NAMALWA (cell line): Measurements from ENCODE around the gene POLA2.
"Not testable (repeated sequence)": the region's sequence is repeated elsewhere in the genome, so short reads cannot be mapped to it uniquely, and the experiment has no call there.

Experiments
- DNase-seq: peaks from one replicate; pipeline ENCODE4 v3.0.0-alpha.2; 2015; ENCODE audit warnings: low spot score

POLA2 gene

DNA sequence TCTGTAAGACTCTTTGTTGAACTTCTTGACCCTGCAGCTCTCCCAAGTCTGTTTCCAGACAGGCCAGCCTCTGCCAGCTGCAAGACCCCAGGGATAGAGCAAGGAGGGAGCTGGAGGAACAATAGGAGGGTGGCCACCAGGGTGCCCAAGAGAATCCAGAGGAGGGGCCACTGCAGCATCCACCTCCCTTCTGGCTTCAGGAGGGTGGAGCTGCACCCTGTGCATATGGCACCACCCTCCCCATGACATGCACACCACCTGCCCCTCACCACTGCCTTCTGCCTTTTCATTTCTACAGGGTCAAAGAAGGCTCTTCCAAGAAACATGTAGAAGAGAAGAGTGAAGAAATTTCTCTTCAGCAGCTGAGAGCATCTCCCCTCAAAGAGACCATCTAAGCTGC, 20.1 kb upstream of the POLA2 start:
- no peak for DNase-seq

DNA sequence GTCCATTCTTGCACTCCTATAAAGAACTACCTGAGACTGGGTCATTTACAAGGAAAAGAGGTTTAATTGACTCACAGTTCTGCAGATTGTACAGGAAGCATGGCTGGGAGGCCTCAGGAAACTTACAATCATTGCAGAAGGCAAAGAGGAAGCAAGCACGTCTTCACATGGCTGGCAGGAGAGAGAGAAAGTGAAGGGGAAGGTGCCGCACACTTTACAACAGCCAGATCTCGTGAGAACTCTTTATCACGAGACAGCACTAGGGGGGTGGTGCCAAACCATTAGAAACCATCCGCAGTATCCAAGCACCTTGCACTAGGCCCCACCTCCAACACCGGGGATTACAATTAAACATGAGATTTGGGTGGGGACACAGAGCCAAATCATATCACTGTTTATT, 19.4 kb upstream of the POLA2 start:
- no peak for DNase-seq

DNA sequence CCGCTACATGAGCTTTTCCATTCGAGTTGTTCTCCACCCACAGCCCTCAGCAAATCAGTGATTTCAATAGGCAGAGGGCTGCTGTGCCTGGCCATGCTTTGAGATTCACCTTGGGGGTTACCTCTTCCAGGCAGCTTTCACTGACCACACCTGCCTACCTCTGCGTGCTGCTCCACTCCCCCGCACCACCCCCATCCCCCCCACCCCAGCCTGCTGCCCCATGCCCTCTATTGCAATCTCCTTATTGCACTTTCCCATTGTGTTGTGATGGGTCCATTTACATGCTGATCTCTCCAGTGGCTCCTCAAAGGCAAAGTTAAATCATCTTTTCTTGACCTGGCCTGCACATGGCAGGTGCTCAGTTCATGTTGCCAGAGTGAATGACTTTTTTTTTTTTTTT, 18.0 kb upstream of the POLA2 start:
- no peak for DNase-seq

DNA sequence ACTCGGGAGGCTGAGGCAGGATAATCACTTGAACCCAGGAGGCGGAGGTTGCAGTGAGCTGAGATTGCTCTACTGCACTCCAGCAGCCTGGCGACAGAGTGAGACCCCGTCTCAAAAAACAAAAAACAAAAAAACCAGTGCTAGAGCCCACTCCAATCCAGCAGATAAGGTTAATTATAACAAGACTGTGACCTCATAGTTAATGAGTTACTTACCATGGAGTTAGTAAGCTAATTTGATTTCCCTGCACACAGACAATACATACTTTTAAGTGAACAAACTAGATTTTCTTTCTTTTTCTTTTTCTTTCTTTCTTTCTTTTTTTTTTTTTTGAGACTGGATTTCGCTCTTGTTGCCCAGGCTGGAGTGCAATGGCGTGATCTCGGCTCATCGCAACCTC, 16.7 kb upstream of the POLA2 start:
- not testable (repeated sequence) for DNase-seq

DNA sequence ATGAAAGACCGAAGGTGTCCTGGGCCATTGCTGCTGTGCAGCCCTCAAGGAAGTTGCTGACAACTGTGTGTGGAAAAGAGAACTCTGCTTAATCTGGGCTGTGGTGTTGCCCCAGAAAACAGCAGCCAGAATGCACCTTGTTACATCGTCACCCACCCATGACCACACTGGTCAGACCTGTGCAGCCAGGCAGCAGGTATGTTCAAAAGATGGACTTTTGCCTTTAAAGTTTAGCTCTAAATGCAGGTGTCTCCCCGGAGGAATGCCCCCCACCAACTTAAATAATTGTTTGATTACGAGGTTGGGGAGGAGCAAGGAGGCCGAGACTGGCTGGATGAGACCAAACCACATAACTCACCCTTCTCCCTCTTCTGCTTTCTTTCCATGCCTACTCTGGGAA, 15.3 kb upstream of the POLA2 start:
- DNase-seq: no peak

DNA sequence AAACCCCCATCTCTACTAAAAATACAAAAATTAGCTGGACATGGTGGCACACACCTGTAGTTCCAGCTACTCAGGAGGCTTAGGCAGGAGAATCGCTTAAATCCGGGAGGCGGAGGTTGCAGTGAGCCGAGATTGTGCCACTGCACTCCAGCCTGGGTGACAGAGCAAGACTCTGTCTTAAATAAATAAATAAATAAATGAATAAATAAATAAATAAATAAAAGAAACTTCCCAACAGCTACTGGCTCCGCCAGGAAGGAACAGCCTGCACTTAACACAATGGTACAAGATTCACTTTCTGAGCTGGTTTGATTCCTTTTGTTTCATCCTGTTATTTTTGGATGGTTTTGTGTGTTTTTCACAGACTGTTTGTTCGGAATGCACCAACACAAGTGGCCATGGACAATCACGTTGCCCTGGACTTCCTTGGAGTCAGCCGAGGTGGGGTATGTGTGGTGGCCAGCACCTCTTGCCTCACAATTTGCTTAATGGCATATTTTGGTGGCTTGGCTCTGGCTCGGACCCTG, 13.5 kb upstream of the POLA2 start:
- DNase-seq: not testable (repeated sequence)

DNA sequence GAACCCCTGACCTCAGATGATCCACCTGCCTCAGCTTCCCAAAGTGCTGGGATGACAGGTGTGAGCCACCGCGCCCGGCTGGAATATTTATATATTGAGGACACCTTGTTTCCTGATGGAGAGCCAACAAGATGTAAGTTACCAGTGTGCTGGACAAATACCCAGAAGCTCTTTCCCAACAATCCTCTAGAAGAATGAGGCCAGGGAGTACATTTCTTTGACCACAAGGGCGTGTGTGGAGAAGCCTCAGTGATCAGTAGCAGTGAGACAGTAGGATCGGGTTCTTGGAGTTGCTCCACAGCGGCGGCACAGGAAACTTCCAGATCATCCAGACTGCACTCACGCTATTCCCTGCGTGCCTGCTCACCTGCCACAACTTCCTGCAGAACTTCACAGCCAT, 10.3 kb upstream of the POLA2 start:
- no peak for DNase-seq

DNA sequence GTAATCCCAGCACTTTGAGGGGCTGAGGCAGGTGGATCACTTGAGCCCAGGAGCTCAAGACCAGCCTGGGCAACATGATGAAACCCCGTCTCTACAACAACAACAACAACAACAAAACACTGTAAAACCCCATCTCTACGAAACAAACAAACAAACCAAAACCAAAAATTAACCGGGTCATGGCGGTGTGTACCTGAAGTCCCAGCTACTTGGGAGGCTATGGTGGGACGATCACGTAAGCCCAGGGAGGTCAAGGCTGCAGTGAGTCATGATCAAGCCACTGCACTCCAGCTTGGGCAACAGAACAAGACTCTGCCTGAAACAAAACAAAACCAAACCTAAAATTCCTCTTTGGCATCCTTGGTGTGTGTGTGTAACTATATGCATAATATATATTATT, 7.0 kb upstream of the POLA2 start:
- DNase-seq: no peak

DNA sequence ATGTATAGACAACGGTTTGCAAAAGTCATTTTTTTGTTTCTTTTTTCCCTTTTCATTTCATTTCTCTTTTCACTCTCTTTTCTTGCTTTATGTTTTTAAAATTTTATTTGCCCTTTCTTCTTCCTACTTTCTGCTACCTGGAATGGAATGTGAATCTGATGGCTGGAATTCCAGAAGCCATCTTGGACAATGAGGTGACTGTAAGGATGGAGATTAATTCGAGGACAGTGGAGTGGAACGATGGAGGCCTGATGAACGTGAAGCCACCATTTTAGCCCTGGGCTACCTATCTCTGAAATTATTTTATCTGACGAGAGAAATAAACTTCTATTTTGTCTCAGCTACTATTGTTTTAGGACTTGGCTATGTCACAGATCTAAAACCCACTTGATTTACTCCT, 2.8 kb upstream of the POLA2 start:
- no peak for DNase-seq

DNA sequence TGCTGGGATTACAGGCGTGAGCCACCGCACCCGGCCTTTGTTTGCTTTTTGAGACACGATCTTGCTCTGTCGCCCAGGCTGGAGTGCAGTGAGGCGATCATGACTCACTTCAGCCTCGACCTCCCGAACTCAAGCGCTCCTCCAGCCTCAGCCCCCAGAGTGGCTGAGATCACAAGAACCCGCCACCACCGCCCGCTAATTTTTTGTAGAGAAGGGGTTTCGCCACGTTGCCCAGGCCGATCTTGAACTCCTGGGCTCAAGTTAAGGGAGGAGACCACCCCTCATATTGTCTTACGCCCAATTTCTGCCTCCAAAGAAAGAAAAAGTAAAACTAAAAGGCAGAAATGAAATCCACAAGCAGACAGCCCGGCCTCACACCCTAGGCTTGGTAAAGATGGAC, 1.5 kb upstream of the POLA2 start:
- DNase-seq: no peak

DNA sequence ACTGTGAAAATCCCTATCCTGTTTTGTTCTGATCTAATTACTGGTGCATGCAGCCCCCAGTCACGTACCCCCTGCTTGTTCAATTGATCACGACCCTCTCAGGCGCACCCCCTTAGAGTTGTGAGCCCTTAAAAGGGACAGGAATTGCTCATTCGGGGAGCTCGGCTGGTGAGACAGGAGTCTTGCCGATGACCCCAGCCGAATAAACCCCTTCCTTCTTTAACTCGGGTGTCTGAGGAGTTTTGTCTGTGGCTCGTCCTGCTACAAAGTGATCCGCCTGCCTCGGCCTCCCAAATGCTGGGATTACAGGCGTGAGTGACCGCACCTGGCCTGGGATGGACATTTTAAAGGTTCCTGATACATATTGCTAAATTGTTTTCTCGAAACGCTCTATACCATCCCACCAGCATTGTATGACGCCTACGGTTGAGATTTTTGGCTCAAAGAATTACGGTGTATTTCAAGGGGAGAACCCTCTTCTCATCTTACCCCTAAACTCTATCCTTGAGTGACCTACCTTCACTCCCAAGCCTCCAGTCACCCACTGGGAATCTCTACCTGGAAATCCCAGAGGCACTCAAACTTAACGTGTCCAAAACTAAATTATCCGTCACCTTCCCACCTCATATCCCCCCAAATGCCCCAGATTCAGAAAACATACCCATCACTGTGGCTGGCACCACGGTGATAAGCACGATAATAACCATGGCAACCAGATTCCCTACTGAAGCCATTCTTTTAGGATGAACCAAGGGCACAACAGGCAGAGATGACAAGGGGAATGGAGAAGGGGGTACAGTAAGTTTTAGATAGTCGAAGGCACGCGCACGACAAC, 789 bp upstream of the POLA2 start:
- no peak for DNase-seq

DNA sequence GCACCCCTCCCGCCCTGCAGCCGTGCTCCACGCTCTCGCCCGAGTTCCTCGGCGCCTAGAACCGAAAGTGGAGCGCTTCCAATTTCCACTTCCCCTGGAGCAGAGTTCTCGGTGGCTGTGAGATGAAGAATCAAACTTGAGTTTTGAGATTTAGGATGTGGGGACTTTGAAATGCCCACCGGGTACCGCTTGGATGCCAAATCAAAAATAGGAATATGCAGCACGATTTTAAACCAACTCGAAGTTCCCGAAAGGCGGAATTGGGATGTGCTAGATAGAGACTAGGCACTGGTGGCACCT, 569 bp downstream of the POLA2 start:
- peak; percentile 63 for DNase-seq

DNA sequence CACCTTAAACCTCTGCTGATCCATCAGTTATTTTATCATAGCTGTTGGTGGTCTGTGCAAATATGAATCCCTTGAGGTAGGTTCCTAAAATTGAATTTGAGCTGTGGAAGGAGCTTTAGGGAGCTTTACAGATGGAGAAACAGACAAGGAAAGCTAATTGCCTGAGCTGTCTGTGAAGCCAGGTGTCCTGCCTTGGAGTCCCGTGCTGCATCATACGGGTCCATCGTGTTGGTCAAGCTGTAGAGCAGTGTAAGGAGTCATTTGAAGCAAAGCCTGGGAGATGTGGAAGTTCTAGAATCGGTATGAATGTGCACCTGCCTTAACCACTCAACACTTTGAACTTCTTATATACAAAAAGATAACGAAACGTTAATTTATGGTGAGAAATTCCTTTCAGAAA, 1.0 kb downstream of the POLA2 start:
- DNase-seq: peak; percentile 27

DNA sequence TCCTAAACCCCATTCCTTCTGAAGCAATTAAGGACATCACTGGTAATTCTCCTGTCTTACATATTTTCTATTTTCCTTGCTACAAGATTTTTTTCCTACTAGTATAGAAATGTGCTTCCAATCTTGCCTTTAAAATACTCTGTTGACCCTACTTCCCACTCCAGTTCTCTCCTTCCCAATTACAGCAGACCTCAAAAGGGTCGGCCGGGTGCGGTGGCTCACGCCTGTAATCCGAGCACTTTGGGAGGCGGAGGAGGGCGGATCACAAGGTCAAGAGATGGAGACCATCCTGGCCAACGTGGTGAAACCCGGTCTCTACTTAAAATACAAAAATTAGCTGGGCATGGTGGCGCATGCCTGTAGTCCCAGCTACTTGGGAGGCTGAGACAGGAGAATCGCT, 3.0 kb downstream of the POLA2 start:
- not testable (repeated sequence) for DNase-seq

DNA sequence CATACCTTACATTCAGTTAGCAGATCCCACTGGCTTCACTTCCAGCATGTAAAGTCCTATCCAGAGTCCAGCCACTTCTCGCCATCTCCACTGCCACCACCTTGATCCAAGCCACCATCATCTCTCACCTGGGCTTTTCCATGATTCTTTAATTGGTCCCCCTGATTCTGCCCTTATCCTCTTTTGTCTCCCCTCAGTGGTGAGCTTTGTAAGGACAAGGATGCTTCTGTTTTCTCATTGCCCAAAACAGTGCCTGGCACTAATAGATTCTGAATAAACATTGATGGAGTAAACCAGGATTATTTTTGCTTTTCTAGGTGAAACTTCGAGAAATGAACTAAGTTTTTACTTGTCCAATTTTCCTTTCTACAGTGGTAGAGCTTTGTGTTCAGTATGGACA, 4.4 kb downstream of the POLA2 start:
- DNase-seq: peak; percentile 46

DNA sequence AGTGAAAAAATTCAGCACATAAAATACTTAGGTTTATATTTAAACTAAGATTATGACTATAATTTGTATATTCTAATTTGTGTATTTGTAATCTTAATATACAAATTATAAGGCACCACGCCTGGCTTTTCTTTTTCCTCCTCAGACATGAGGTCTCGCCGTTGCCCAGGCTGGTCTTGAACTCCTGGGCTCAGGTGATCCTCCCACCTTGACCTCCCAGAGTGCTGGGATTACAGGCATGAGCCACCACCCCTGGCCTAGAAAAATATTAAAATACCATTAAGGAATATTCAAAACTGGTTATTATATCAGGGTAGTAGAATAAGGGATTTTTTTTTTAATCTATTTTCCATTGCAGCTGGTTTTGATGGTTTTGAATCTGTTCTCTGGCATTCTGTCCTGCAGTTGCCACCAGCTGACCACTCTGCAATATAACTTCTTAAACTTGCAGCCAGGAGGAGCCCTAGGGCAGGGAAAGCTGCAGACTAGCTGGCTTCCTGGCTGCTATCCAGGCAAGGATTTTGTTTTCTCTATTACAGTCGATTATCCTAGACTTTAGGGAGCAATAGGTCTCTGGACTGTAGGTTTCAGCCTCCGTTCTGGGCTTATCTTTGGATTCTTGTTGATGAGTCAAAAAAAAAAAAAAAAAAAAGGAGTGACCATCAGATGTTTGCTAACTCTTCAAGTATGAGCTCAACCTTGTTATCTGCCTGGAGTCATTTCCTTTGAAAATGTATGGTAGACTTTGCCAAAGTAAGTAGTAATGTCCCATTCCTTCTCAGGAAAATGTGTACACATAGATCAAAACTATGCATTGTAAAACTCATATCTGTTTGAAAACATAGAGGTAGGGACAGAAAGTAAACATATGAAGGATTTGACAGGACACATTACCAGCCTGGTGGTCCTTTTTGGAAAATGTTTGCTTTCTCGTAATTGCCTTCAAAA, 13.2 kb downstream of the POLA2 start:
- peak; percentile 61 for DNase-seq

DNA sequence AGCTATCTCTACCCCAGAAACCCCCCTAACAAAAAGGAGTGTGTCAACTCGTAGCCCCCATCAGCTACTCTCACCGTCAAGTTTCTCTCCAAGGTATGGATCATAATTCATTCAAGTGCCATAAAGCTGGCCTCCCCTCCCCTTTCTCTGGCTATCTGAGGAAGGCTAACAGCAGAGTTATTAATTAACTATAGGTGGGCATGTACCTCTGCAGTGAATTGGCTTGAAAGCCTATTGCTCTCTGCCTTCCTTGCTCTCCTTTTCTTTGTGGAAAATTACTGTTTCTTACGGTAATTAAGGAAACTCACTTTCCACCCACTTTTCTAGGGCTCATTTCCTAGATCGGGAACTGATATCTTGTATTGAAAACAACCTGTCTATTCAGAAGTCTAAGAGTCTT, 14.1 kb downstream of the POLA2 start:
- DNase-seq: no peak

DNA sequence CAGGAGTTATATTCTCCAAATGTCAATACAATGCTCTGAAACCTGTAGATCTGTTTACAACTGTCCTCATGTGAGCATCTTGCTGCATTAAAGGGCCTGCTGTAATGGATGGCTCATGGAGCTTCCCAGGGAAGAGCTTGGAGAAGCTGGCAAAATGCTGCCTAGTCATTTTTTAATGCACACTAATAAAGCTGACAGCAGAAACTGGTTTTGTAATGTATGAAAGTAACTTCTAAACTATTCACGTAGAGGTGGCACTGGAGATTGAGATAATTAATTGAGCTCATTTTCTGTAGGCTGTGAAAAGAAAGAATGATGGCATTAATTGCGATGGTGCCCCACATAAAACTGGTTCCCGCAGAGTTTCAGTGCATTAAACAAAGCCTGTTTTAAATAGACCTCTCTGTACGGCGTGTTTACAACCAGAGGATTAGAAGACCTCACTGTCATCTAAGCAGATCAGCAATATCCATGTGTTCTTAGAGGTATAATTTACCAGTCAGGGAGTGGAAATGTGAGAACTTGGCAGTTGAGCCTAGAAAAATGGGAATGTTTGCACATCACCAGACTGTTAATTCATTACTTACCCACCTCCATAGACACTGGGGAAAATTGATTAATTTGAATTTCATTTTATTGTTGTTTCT, 16.0 kb downstream of the POLA2 start:
- DNase-seq: no peak

DNA sequence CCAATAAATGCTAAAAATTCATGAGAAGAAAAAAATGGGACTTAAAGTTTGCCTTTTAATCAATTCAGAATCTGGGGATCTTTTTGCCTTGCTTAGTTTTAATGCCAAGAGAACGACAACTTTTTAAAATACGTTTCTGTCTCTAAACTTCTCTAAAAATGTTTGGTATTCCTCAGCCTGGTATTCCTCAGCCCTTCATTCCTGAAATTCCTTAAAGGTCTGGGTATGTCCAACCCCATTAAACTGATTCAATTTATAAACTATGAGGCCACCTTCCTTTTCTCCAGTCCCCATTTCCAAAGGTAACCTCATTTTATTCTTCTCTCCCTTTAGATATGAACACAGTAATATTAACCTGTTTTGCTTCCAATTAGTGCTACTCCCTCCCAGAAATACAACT, 16.6 kb downstream of the POLA2 start:
- DNase-seq: no peak

DNA sequence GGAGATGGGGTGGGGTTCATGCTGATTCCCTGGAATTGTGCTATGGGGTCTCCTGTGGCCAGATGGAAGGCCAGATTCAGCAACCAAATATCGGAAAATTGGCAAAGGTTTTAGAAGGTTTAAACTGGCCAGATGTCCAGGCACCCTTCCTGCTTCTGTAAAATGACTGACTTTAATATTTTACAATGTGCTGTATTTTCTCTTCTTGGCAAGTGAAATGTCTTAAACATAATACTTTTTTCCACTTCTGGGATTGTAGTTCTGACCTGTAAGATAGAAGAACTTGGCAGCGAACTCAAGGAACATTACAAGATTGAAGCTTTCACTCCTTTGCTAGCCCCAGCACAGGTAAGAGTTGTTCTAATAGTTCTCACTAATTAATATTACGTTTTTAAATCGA, 17.5 kb downstream of the POLA2 start:
- no peak for DNase-seq

DNA sequence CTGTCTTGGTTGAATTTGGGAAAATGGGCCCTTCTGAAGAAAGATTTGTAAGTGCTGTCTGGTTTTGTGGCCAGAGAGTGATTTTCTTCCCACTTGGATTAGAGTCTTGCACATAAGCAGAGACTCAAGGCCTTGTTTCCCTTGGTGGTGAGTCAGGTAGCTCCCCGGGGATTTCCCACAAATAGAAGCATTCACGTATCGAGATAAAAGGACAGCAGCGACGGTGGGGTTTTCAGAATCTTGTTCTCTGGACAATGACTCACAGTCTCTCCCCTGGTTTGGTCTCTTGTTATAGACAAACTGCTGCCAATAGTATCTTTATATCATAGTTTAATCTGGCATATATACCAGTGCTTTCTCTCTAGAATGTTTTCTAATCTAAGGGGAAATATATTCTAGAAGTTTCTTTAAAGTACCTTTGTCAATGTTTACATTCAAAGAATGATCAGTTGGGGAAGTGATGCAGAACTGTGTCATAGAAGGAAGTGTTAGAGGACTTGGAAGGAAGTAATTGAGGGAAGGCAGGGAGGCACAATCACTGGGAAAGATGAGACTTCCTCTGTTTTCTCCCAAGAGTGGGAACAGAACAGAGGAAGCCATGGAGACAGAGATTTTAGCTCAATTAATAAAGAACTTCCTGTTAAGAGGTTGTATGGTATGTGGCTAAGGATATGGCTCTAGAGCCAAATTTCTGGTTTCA, 18.1 kb downstream of the POLA2 start:
- no peak for DNase-seq

DNA sequence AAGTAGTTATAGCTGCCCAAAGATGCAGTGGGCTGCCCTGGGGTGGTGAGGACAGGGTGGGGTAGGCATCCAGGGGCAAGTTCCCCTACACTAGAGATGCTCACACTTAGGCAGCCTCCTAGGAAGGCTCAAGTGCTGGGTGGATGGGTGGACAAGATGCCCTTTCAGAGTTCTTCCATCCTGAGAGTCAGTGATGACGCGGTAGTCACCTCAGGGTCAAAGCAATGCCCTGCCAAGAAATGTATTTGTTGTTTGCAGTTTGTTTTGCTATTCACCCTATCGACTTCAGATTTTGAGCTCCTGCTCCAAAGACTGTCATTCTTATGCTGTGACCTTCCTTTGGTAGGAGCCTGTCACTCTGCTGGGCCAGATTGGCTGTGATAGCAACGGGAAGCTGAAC, 18.9 kb downstream of the POLA2 start:
- no peak for DNase-seq
